HepG2 (cell line): ENCODE data around the gene ZC3H18. TPM values are rescaled to one million over a fixed set of nuclear protein-coding genes. Genes with fewer than 3 reads are reported as not detected.
A peak's percentile ranks its signal among the peaks of the same experiment; 100 is the strongest.

Experiments used
- ATF1 ChIP-seq: IDR thresholded peaks from 2 replicates; pipeline ENCODE4 v1.6.1; 2016; ENCODE audit warnings: mild to moderate bottlenecking, control low read depth
- HHEX ChIP-seq: IDR thresholded peaks from 2 replicates; pipeline ENCODE4 v1.6.1; 2016; ENCODE audit warnings: control low read depth
- HNF4G ChIP-seq, 2 experiments: sonication (generic) in 1 of 2; formaldehyde crosslinking in 1 of 2; IDR thresholded peaks; 2 replicates each; pipeline versions ENCODE4 v1.4.0 to v1.6.1; 2011 to 2020; ENCODE audit warnings: borderline replicate concordance in 2 of 2, low read depth in 2 of 2, mild to moderate bottlenecking in 2 of 2, low read length in 1 of 2, missing genetic modification reagents in 1 of 2, moderate library complexity in 1 of 2
- MAFK ChIP-seq, 2 experiments: IDR thresholded peaks in 1 of 2; conservative IDR thresholded peaks in 1 of 2; 2 replicates each; pipeline ENCODE4 v1.6.1; 2011; ENCODE audit warnings: improper control_type of control experiment in 2 of 2, low read length in 2 of 2
- POLR2AphosphoS5 ChIP-seq: IDR thresholded peaks from 2 replicates; pipeline ENCODE4 v1.6.1; 2012; ENCODE audit warnings: low read depth, low read length
- TBX2 ChIP-seq: sonication (generic); formaldehyde crosslinking; IDR thresholded peaks from 2 replicates; pipeline ENCODE4 v1.5.0; 2020; ENCODE audit warnings: missing genetic modification reagents, mild to moderate bottlenecking, borderline replicate concordance
- TBX3 ChIP-seq: fragments of 450-650 bp; IDR thresholded peaks from 2 replicates; pipeline ENCODE4 v1.6.1; 2017; ENCODE audit warnings: antibody characterized with exemption, mild to moderate bottlenecking, inconsistent platforms, borderline replicate concordance
- ZNF30 ChIP-seq: sonication (generic); formaldehyde crosslinking; IDR thresholded peaks from 2 replicates; pipeline ENCODE4 v1.5.0; 2020; ENCODE audit warnings: mild to moderate bottlenecking, missing genetic modification reagents
- ZNF354B ChIP-seq: sonication (generic); formaldehyde crosslinking; IDR thresholded peaks from 2 replicates; pipeline ENCODE4 v1.8.0; 2022; ENCODE audit warnings: mild to moderate bottlenecking, missing genetic modification reagents
- ZNF747 ChIP-seq: sonication (generic); formaldehyde crosslinking; IDR thresholded peaks from 2 replicates; pipeline ENCODE4 v1.8.1; 2023; ENCODE audit warnings: missing genetic modification reagents, mild to moderate bottlenecking, borderline replicate concordance
- ZNF816 ChIP-seq: sonication (generic); formaldehyde crosslinking; IDR thresholded peaks from 2 replicates; pipeline ENCODE4 v1.8.0; 2022; ENCODE audit warnings: missing genetic modification reagents, mild to moderate bottlenecking, borderline replicate concordance
- ZNF878 ChIP-seq: sonication (generic); formaldehyde crosslinking; IDR thresholded peaks from 2 replicates; pipeline ENCODE4 v1.8.1; 2023; ENCODE audit warnings: mild to moderate bottlenecking, missing genetic modification reagents, moderate library complexity
- ZSCAN29 ChIP-seq: sonication (generic); formaldehyde crosslinking; conservative IDR thresholded peaks from 2 replicates; pipeline ENCODE4 v1.4.0; 2020; ENCODE audit warnings: mild to moderate bottlenecking, missing genetic modification reagents
- polyA plus RNA-seq, 8 experiments: library from polyadenylated mRNA; depleted of rRNA in 3 of 8; stranded (reverse) in 7 of 8; unstranded in 1 of 8; fragments of >200 nt; fragmentation: Illumina TruSeq in 4 of 8; extraction: Trizol in 4 of 8; gene quantifications; 2 replicates each; pipeline versions ENCODE4 v1.2.1 to v1.2.3, GENCODE V29; 2011 to 2016; ENCODE audit warnings: low read depth in 4 of 8, missing spikeins in 1 of 8, mixed read lengths in 1 of 8; ENCODE audit not compliant: insufficient read depth in 1 of 8
- total RNA-seq, 5 experiments: library from RNA; depleted of rRNA; stranded (reverse); fragments of >200 nt; fragmentation: Illumina TruSeq; extraction: Trizol; gene quantifications; 2 replicates each; pipeline ENCODE4 v1.2.3, GENCODE V29; 2016; ENCODE audit warnings: low read depth in 1 of 5
- TF ChIP-seq, protein P1 (sequence below): sonication (generic); formaldehyde crosslinking; IDR thresholded peaks from 2 replicates; pipeline ENCODE4 v1.4.0; 2020; ENCODE audit warnings: missing genetic modification reagents
- TF ChIP-seq, protein P2 (sequence below): sonication (generic); formaldehyde crosslinking; IDR thresholded peaks from 2 replicates; pipeline ENCODE4 v1.4.0; 2020; ENCODE audit warnings: missing genetic modification reagents, borderline replicate concordance
- TF ChIP-seq, protein P3 (sequence below): sonication (generic); formaldehyde crosslinking; IDR thresholded peaks from 2 replicates; pipeline ENCODE4 v1.5.0; 2020; ENCODE audit warnings: mild to moderate bottlenecking, missing genetic modification reagents

Gene ZC3H18
- total and polyA plus RNA-seq, 2 of the 13 experiments (the other 11 are each of a cell fraction or from before 2014, with no cell fraction given) = 11.2 to 27.4 TPM

GRCh38 chr16:88662843-88663606 lies 92.8 kb downstream of the ZC3H18 start, which contains the start of gene MVD (continued):
- TF ChIP-seq ZNF878 (no peak), ZNF747 (CRISPR knock-in tag) (peak; percentile 90; the same call in 1 of the 2 replicates), HNF4G (IDR thresholded peaks at IDR 0.05; ENCODE audit: borderline replicate concordance, low read depth, low read length) (peak; percentile 7; the same call in 1 of the 2 replicates), HNF4G (CRISPR knock-in tag; IDR thresholded peaks at IDR 0.05; ENCODE audit: borderline replicate concordance, low read depth) (peak; percentile 27; the same call in 1 of the 2 replicates), ZSCAN29 (CRISPR knock-in tag) (peak; percentile 64), HHEX (CRISPR knock-in tag) (no peak), ZNF816 (CRISPR knock-in tag) (peak; percentile 83; the same call in 1 of the 2 replicates), TBX2 (CRISPR knock-in tag) (peak; percentile 85), MAFK (conservative IDR thresholded peaks at IDR 0.05 in 1 of 2, IDR thresholded peaks at IDR 0.05 in 1 of 2; ENCODE audit: low read length in 2 of 2) (no peak), ATF1 (CRISPR knock-in tag) (peak; percentile 87), ZNF30 (CRISPR knock-in tag) (peak; percentile 84; the same call in 1 of the 2 replicates), POLR2AphosphoS5 (peak; percentile 88), ZNF354B (CRISPR knock-in tag) (no peak), TBX3 (no peak)
- TF ChIP-seq, protein P1, sequence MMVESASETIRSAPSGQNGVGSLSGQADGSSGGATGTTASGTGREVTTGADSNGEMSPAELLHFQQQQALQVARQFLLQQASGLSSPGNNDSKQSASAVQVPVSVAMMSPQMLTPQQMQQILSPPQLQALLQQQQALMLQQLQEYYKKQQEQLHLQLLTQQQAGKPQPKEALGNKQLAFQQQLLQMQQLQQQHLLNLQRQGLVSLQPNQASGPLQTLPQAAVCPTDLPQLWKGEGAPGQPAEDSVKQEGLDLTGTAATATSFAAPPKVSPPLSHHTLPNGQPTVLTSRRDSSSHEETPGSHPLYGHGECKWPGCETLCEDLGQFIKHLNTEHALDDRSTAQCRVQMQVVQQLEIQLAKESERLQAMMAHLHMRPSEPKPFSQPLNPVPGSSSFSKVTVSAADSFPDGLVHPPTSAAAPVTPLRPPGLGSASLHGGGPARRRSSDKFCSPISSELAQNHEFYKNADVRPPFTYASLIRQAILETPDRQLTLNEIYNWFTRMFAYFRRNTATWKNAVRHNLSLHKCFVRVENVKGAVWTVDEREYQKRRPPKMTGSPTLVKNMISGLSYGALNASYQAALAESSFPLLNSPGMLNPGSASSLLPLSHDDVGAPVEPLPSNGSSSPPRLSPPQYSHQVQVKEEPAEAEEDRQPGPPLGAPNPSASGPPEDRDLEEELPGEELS (CRISPR knock-in tag) = peak; percentile 12
- TF ChIP-seq, protein P2, sequence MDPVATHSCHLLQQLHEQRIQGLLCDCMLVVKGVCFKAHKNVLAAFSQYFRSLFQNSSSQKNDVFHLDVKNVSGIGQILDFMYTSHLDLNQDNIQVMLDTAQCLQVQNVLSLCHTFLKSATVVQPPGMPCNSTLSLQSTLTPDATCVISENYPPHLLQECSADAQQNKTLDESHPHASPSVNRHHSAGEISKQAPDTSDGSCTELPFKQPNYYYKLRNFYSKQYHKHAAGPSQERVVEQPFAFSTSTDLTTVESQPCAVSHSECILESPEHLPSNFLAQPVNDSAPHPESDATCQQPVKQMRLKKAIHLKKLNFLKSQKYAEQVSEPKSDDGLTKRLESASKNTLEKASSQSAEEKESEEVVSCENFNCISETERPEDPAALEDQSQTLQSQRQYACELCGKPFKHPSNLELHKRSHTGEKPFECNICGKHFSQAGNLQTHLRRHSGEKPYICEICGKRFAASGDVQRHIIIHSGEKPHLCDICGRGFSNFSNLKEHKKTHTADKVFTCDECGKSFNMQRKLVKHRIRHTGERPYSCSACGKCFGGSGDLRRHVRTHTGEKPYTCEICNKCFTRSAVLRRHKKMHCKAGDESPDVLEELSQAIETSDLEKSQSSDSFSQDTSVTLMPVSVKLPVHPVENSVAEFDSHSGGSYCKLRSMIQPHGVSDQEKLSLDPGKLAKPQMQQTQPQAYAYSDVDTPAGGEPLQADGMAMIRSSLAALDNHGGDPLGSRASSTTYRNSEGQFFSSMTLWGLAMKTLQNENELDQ = no peak; the same call in 1 of the 2 replicates
- TF ChIP-seq, protein P3, sequence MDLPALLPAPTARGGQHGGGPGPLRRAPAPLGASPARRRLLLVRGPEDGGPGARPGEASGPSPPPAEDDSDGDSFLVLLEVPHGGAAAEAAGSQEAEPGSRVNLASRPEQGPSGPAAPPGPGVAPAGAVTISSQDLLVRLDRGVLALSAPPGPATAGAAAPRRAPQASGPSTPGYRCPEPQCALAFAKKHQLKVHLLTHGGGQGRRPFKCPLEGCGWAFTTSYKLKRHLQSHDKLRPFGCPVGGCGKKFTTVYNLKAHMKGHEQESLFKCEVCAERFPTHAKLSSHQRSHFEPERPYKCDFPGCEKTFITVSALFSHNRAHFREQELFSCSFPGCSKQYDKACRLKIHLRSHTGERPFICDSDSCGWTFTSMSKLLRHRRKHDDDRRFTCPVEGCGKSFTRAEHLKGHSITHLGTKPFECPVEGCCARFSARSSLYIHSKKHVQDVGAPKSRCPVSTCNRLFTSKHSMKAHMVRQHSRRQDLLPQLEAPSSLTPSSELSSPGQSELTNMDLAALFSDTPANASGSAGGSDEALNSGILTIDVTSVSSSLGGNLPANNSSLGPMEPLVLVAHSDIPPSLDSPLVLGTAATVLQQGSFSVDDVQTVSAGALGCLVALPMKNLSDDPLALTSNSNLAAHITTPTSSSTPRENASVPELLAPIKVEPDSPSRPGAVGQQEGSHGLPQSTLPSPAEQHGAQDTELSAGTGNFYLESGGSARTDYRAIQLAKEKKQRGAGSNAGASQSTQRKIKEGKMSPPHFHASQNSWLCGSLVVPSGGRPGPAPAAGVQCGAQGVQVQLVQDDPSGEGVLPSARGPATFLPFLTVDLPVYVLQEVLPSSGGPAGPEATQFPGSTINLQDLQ (CRISPR knock-in tag) = no peak
